Hair follicular keratinocyte (primary cell): ENCODE measurements around the gene ASB17. TPM values are rescaled to one million over a fixed set of nuclear protein-coding genes. Genes with fewer than 3 reads are reported as not detected.

Source experiments
- total RNA-seq: library from RNA; depleted of rRNA; stranded (reverse); fragments of >200 nt; gene quantifications from 2 replicates; pipeline ENCODE4 v1.2.3, GENCODE V29; 2015

ASB17 gene
- total RNA-seq = not detected in 2 replicates

DNA sequence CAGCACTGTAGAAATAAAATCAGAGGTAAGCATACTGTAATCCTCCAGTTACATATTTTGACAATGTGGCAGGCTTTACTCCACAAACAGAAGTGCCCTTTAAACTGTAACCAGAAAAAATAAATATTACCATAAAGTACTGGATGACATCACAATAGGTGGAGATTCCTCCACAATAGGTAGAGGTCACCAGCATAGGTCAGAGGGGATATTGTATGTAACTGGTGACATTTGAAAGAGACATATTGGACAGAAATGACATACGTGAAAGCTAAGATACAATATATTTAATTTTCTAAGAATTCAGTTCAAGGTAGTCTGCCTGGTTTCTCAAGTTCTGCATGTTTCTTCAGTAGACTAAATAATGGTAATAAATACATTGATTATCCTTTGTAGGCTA is at the start of gene ASB17:
Gene ASB17, minus strand, starts transcription at position 101 of the 400 bp plus-strand sequence. CDS start 113 bp downstream, outside the sequence.

Other genes with a start within 250 kb of the ASB17 start
- gene ACADM, start 207.7 kb downstream of the ASB17 start, total RNA-seq = 28.4 and 28.9 TPM in 2 replicates
- gene RABGGTB, start 146.1 kb downstream of the ASB17 start, total RNA-seq = 75.3 and 84.7 TPM in 2 replicates
- 0.15 TPM in 1 of 2 replicates, not detected in the other for gene MSH4, start 135.5 kb downstream of the ASB17 start, total RNA-seq
- 0.16 and 0.38 TPM in 2 replicates for gene ST6GALNAC3, start 142.3 kb upstream of the ASB17 start, total RNA-seq